K562 (cell line): ENCODE data around the gene TRIM65. TPM values are rescaled to one million over a fixed set of nuclear protein-coding genes. Genes with fewer than 3 reads are reported as not detected.

Source experiments
- FIP1L1 ChIP-seq: fragments of 200-400 bp; formaldehyde crosslinking; IDR thresholded peaks from 2 replicates; pipeline ENCODE4 v1.6.1; 2018; ENCODE audit warnings: mild to moderate bottlenecking, low read depth, low read length; ENCODE audit not compliant: poor library complexity, severe bottlenecking
- KAT2B ChIP-seq: IDR thresholded peaks from one replicate; pipeline ENCODE4 v1.6.1; 2012; ENCODE audit warnings: low read depth, mild to moderate bottlenecking, control low read depth, inconsistent platforms, low read length, moderate library complexity
- MAFK ChIP-seq: IDR thresholded peaks from 2 replicates; pipeline ENCODE4 v1.6.1; 2011; ENCODE audit warnings: low read length, improper control_type of control experiment
- MXI1 ChIP-seq: IDR thresholded peaks from 2 replicates; pipeline ENCODE4 v1.6.1; 2011; ENCODE audit warnings: low read depth, mild to moderate bottlenecking, improper control_type of control experiment, low read length
- NCOA6 ChIP-seq: fragments of 450-650 bp; IDR thresholded peaks from 2 replicates; pipeline ENCODE4 v1.6.1; 2017; ENCODE audit warnings: mild to moderate bottlenecking
- OTX1 ChIP-seq: fragments of 450-650 bp; formaldehyde crosslinking; IDR thresholded peaks from 2 replicates; pipeline ENCODE4 v1.4.0; 2022; ENCODE audit warnings: mild to moderate bottlenecking
- SAP30 ChIP-seq: fragments of 200-600 bp; sonication (generic); IDR thresholded peaks from 2 replicates; pipeline ENCODE4 v1.6.1; 2012; ENCODE audit warnings: borderline replicate concordance, low read depth, mild to moderate bottlenecking, moderate library complexity, low read length, control low read depth, inconsistent platforms; ENCODE audit not compliant: insufficient read depth, poor library complexity, severe bottlenecking
- SRSF9 ChIP-seq: fragments of 200-400 bp; formaldehyde crosslinking; IDR thresholded peaks from 2 replicates; pipeline ENCODE4 v1.6.1; 2017; ENCODE audit warnings: low read depth, low read length, borderline replicate concordance
- TBL1XR1 ChIP-seq, 2 experiments: IDR thresholded peaks; 2 replicates each; pipeline ENCODE4 v1.6.1; 2012; ENCODE audit warnings: improper control_type of control experiment in 2 of 2, low read length in 2 of 2, mild to moderate bottlenecking in 1 of 2
- TGIF2 ChIP-seq: sonication (generic); formaldehyde crosslinking; IDR thresholded peaks from 2 replicates; pipeline ENCODE4 v1.8.1; 2022; ENCODE audit warnings: mild to moderate bottlenecking, missing genetic modification reagents, moderate library complexity
- THRA ChIP-seq: fragments of 450-650 bp; IDR thresholded peaks from 2 replicates; pipeline ENCODE4 v1.6.1; 2017; ENCODE audit warnings: mild to moderate bottlenecking, moderate library complexity
- U2AF2 ChIP-seq: fragments of 200-400 bp; formaldehyde crosslinking; optimal IDR thresholded peaks from 2 replicates; pipeline ENCODE3; 2017; ENCODE audit warnings: low read depth, mild to moderate bottlenecking, low read length
- ZBTB40 ChIP-seq, 2 experiments: fragments of 450-650 bp in 1 of 2; sonication (generic) in 1 of 2; formaldehyde crosslinking in 1 of 2; IDR thresholded peaks; 2 replicates each; pipeline versions ENCODE4 v1.7.1 to v1.9.0; 2016 to 2022; ENCODE audit warnings: inconsistent platforms in 1 of 2, mild to moderate bottlenecking in 1 of 2, missing genetic modification reagents in 1 of 2
- ZNF282 ChIP-seq: sonication (generic); formaldehyde crosslinking; IDR thresholded peaks from 2 replicates; pipeline ENCODE4 v1.8.1; 2023; ENCODE audit warnings: missing genetic modification reagents
- ZNF717 ChIP-seq: fragments of 250-450 bp; sonication (Bioruptor Pico); IDR thresholded peaks from 2 replicates; pipeline ENCODE4 v1.5.0; 2021
- ZNF766 ChIP-seq: fragments of 200-800 bp; sonication (Bioruptor generic); conservative IDR thresholded peaks from 2 replicates; pipeline ENCODE4 v1.6.1; 2016; ENCODE audit warnings: missing genetic modification characterization, missing compliant biosample characterization
- ZNF785 ChIP-seq: fragments of 250-450 bp; sonication (Bioruptor Pico); IDR thresholded peaks from 2 replicates; pipeline ENCODE4 v1.4.0; 2020; ENCODE audit warnings: mild to moderate bottlenecking
- polyA plus RNA-seq, 8 experiments: library from polyadenylated mRNA; depleted of rRNA in 4 of 8; stranded (reverse) in 5 of 8; unstranded in 3 of 8; fragments of >200 nt; fragmentation: Nextera tagmentation in 2 of 8; fragmentation: Illumina TruSeq in 1 of 8; extraction: Ambion mirVana in 2 of 8; extraction: Trizol in 1 of 8; gene quantifications; 2 replicates each; pipeline versions ENCODE4 v1.2.1 to v1.2.3, GENCODE V29; 2011 to 2014; ENCODE audit warnings: inconsistent platforms in 1 of 8, missing spikeins in 1 of 8
- total RNA-seq, 7 experiments: library from RNA; depleted of rRNA in 6 of 7; stranded (reverse); fragments of >200 nt in 6 of 7; fragmentation: Illumina TruSeq in 2 of 7; extraction: Trizol in 2 of 7; gene quantifications; 2 replicates each; pipeline versions ENCODE4 v1.2.1 to v1.2.3, GENCODE V29; 2011 to 2021; ENCODE audit warnings: low replicate concordance in 1 of 7

Gene TRIM65
- total and polyA plus RNA-seq, 9 of the 15 experiments (the other 6 are each of a cell fraction or from before 2014, with no cell fraction given): 2.8 to 45.7 (median 22.9) TPM

GRCh38 chr17:75896415-75897159 lies at the start of gene TRIM65 (continued):
- TF ChIP-seq ZBTB40 (IDR thresholded peaks at IDR 0.05) (no peak), ZBTB40 (CRISPR knock-in tag; IDR thresholded peaks at IDR 0.05) (no peak), FIP1L1 (peak; percentile 53), SRSF9 (no peak), U2AF2 (no peak), KAT2B (no peak), SAP30 (peak; percentile 28), TGIF2 (no peak), ZNF785 (no peak), ZNF766 (CRISPR knock-in tag) (no peak), OTX1 (CRISPR knock-in tag) (no peak), TBL1XR1 (IDR thresholded peaks at IDR 0.05; ENCODE audit: low read length in 2 of 2) (no peak), ZNF282 (no peak), MAFK (no peak), ZNF717 (no peak), THRA (no peak), MXI1 (no peak), NCOA6 (no peak)
